K562 (cell line): ENCODE measurements around the gene BIRC6. TPM values are rescaled to one million over a fixed set of nuclear protein-coding genes. Genes with fewer than 3 reads are reported as not detected.

Source experiments
- ATF7 ChIP-seq: fragments of 450-650 bp; IDR thresholded peaks from 2 replicates; pipeline ENCODE4 v1.7.1; 2014; ENCODE audit warnings: mild to moderate bottlenecking, moderate library complexity
- DMBX1 ChIP-seq: fragments of 250-450 bp; sonication (Bioruptor Pico); IDR thresholded peaks from 2 replicates; pipeline ENCODE4 v1.8.0; 2022; ENCODE audit warnings: inconsistent platforms, mild to moderate bottlenecking, moderate library complexity, borderline replicate concordance
- EP300 ChIP-seq: IDR thresholded peaks from 2 replicates; pipeline ENCODE4 v1.6.1; 2012; ENCODE audit warnings: low read length, improper control_type of control experiment
- GABPA ChIP-seq: fragments of 200-800 bp; sonication (Bioruptor generic); conservative IDR thresholded peaks from 2 replicates; pipeline ENCODE4 v1.6.1; 2016; ENCODE audit warnings: low read depth, missing genetic modification characterization, missing compliant biosample characterization
- HCFC1 ChIP-seq: IDR thresholded peaks from 2 replicates; pipeline ENCODE4 v1.6.1; 2012; ENCODE audit warnings: low read depth, low read length, improper control_type of control experiment
- NELFE ChIP-seq: IDR thresholded peaks from 2 replicates; pipeline ENCODE4 v1.6.1; 2011; ENCODE audit warnings: mild to moderate bottlenecking; ENCODE audit not compliant: insufficient read depth, insufficient read length
- NFIX ChIP-seq: fragments of 250-450 bp; sonication (Bioruptor Pico); IDR thresholded peaks from 2 replicates; pipeline ENCODE4 v1.4.0; 2020; ENCODE audit warnings: low read depth, mild to moderate bottlenecking, moderate library complexity
- PML ChIP-seq: IDR thresholded peaks from 2 replicates; pipeline ENCODE4 v1.6.1; 2012; ENCODE audit warnings: low read length, inconsistent platforms
- RNF219 ChIP-seq: fragments of 250-450 bp; sonication (Bioruptor Pico); IDR thresholded peaks from 2 replicates; pipeline ENCODE4 v1.5.0; 2022; ENCODE audit warnings: mild to moderate bottlenecking
- SAFB ChIP-seq: fragments of 200-400 bp; formaldehyde crosslinking; IDR thresholded peaks from 2 replicates; pipeline ENCODE4 v1.6.1; 2017; ENCODE audit warnings: low read depth, low read length, borderline replicate concordance
- SMARCC2 ChIP-seq: fragments of 450-650 bp; IDR thresholded peaks from 2 replicates; pipeline ENCODE4 v1.6.1; 2017; ENCODE audit warnings: antibody characterized with exemption, moderate library complexity, mild to moderate bottlenecking, low read depth
- SNRNP70 ChIP-seq: fragments of 200-400 bp; formaldehyde crosslinking; optimal IDR thresholded peaks from 2 replicates; pipeline ENCODE3; 2017; ENCODE audit warnings: low read depth, low read length
- SOX6 ChIP-seq: fragments of 450-650 bp; IDR thresholded peaks from 2 replicates; pipeline ENCODE4 v1.6.1; 2014; ENCODE audit warnings: mild to moderate bottlenecking
- SP2 ChIP-seq: IDR thresholded peaks from 2 replicates; pipeline ENCODE4 v1.6.1; 2011; ENCODE audit warnings: mild to moderate bottlenecking, low read depth, low read length, moderate library complexity; ENCODE audit not compliant: poor library complexity, severe bottlenecking; ENCODE audit errors: extremely low read depth
- SRSF9 ChIP-seq: fragments of 200-400 bp; formaldehyde crosslinking; IDR thresholded peaks from 2 replicates; pipeline ENCODE4 v1.6.1; 2017; ENCODE audit warnings: low read depth, low read length, borderline replicate concordance
- TAF9B ChIP-seq: fragments of 450-650 bp; IDR thresholded peaks from 2 replicates; pipeline ENCODE4 v1.6.1; 2018; ENCODE audit warnings: mild to moderate bottlenecking; ENCODE audit not compliant: partially characterized antibody
- TSHZ1 ChIP-seq: fragments of 250-450 bp; sonication (Bioruptor Pico); IDR thresholded peaks from 2 replicates; pipeline ENCODE4 v1.4.0; 2020; ENCODE audit warnings: mild to moderate bottlenecking, moderate library complexity
- ZBTB33 ChIP-seq: sonication (generic); formaldehyde crosslinking; IDR thresholded peaks from 2 replicates; pipeline ENCODE4 v1.8.1; 2023; ENCODE audit warnings: mild to moderate bottlenecking, missing genetic modification reagents
- ZFP36 ChIP-seq: fragments of 150-350 bp; IDR thresholded peaks from 2 replicates; pipeline ENCODE4 v1.6.1; 2018; ENCODE audit warnings: low read length, low read depth; ENCODE audit not compliant: partially characterized antibody
- ZFPM2 ChIP-seq: fragments of 250-450 bp; sonication (Bioruptor Pico); IDR thresholded peaks from 2 replicates; pipeline ENCODE4 v1.5.1; 2022; ENCODE audit warnings: mild to moderate bottlenecking
- ZNF165 ChIP-seq: fragments of 250-450 bp; sonication (Bioruptor Pico); IDR thresholded peaks from 2 replicates; pipeline ENCODE4 v1.4.0; 2020; ENCODE audit warnings: borderline replicate concordance
- ZNF3 ChIP-seq: fragments of 250-450 bp; sonication (Bioruptor Pico); IDR thresholded peaks from 2 replicates; pipeline ENCODE4 v1.5.0; 2021; ENCODE audit warnings: mild to moderate bottlenecking, moderate library complexity
- polyA plus RNA-seq, 8 experiments: library from polyadenylated mRNA; depleted of rRNA in 4 of 8; stranded (reverse) in 5 of 8; unstranded in 3 of 8; fragments of >200 nt; fragmentation: Nextera tagmentation in 2 of 8; fragmentation: Illumina TruSeq in 1 of 8; extraction: Ambion mirVana in 2 of 8; extraction: Trizol in 1 of 8; gene quantifications; 2 replicates each; pipeline versions ENCODE4 v1.2.1 to v1.2.3, GENCODE V29; 2011 to 2014; ENCODE audit warnings: inconsistent platforms in 1 of 8, missing spikeins in 1 of 8
- total RNA-seq, 7 experiments: library from RNA; depleted of rRNA in 6 of 7; stranded (reverse); fragments of >200 nt in 6 of 7; fragmentation: Illumina TruSeq in 2 of 7; extraction: Trizol in 2 of 7; gene quantifications; 2 replicates each; pipeline versions ENCODE4 v1.2.1 to v1.2.3, GENCODE V29; 2011 to 2021; ENCODE audit warnings: low replicate concordance in 1 of 7

The BIRC6 gene
- total and polyA plus RNA-seq, 9 of the 15 experiments (the other 6 are each of a cell fraction or from before 2014, with no cell fraction given): 18.8 to 110 (median 49.8) TPM

- TF ChIP-seq ZNF3 (CRISPR knock-in tag) (no peak), ZFP36 (no peak), PML (peak; percentile 77), TSHZ1 (no peak), SRSF9 (no peak), SNRNP70 (no peak), DMBX1 (CRISPR knock-in tag) (no peak), HCFC1 (peak; percentile 69), ZFPM2 (no peak), SAFB (peak; percentile 42; the same call in 1 of the 2 replicates), RNF219 (no peak), NFIX (CRISPR knock-in tag) (no peak), SOX6 (peak; percentile 32; the same call in 1 of the 2 replicates), SMARCC2 (no peak), GABPA (tag) (peak; percentile 96), ZNF165 (CRISPR knock-in tag) (no peak), ATF7 (peak; percentile 71), ZBTB33 (CRISPR knock-in tag) (no peak; the same call in 1 of the 2 replicates), SP2 (no peak), TAF9B (peak; percentile 76), NELFE (no peak), EP300 (peak; percentile 39)
Measured at GRCh38 chr2:32356681-32357317, at the start of gene BIRC6 (continued).
